GM18868 (cell line): Measurements from ENCODE around the gene SLCO3A1.
A peak's percentile ranks its signal among the peaks of the same experiment; 100 is the strongest.
"Not testable (repeated sequence)": the region's sequence is repeated elsewhere in the genome, so short reads cannot be mapped to it uniquely, and the experiment has no call there.

Source experiments
- ATAC-seq: cut with Tn5 transposase; IDR thresholded peaks from one replicate; pipeline ENCODE4 v1.9.1; 2021; ENCODE audit warnings: mild to moderate bottlenecking, moderate library complexity; ENCODE audit not compliant: unreplicated experiment

SLCO3A1 gene

DNA sequence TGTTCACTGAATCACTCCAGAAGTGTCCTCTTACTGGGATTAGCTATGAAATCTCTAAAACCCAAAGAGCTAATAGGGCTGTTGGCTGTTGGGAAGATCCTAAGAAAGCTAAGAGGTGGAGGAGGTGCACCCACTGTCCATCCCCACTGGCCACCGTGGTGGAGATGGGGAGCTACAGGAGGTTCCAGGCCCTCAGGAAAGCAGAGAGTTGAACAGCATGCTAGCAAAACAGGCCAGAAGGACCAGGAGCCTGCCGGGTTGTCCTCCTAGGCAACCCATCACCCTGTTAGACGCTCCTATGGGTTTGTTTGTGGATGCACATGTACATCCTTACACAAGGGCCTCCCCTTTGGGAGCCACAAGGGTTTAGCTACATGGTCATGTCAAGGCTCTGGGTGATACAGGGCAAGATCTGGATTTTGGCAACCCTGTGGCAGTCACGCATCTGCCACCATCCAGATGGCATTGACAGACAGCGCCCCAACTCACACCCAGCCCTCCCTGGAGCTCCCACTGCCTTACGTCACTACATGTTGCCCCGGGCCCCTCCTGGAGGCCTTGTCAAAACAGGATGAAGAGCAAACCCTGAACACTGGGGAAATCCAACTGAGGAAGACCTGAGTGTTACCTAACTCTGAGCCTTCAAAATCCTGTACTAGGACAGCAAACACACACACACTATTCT is 208.1 kb downstream of the SLCO3A1 start:
- ATAC-seq: no peak

DNA sequence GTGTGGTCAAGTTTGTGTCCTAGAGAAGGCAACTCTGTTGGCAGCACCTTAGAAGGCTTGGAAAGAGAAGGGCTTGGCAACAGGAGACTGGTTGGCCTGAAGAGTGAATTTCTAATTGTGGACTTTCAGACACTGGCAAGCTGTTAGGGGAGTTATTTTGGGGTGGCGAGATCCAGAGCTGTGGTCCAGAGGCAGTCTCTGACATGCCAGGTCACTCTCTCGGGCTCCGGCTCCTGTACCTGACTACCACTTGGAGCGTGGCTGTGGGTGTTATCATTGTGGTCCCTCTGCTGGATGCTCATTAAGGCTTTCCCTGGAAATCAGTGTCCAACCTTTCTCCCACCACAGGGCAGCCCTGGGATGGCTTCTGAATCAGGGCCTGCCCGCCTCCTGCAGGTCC is 209.0 kb downstream of the SLCO3A1 start:
- ATAC-seq: no peak

DNA sequence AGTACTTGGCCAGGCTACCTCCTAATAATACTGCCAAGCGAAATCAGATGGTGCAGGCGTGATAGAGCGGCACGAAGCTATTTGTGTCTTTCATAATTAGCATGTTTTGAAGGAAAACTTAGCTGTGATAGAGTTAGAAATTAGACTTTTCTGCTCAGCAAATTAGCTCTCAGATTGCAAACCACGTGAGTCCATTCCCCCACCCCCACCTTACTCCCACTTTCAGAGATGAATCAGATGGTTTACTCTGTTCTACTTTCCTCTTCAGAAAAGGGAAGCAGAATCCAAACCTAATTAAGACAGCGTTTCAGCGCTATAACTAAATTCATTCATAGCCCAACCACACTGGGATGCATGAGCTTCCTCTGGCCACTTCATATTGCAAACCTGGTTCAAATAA is 214.6 kb downstream of the SLCO3A1 start:
- peak; percentile 57 for ATAC-seq

DNA sequence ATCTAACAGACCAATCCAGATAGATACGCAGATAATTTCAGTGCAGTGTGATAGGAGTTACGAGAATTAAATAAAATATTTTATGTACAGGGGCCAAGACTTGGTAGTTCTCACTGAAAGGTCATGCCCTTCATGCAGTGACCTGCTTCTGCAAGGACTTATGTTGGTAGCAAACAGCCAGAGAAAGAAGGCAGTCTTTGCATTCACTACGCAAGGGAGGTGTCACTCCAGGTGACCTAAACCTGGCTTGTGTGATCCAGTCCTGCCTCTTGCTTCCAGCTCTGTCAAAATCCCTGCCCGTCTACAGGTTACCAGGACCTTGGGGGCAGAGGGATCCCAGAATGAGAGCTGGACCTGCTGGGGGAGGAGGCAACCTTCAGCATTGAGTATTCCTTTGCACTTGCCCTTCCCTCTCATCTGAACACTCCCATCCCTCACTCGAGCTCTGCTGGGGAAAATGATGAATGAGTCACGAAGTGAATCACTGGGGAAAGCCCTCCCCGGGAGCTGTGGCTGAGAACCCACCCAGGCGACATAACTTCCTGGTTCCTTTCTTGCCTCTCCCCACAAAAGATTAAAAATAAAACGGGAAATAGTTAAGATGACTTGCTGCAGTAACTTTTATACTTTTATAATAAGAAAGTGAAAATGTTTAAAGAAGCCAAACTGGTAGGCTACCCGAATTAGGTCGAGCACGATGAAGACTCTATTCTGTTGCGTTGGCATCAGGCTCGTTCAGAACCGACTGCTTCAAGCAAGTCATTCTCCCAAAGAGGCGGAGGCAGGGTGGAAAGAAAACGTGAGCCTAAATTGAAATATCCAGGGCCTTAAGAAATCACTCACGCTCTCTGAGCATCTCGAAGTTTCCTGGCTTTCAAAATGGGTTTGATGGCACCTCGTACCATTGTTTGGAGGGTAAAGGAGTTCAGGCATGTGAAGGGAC is 216.1 kb downstream of the SLCO3A1 start:
- ATAC-seq: peak; percentile 49

DNA sequence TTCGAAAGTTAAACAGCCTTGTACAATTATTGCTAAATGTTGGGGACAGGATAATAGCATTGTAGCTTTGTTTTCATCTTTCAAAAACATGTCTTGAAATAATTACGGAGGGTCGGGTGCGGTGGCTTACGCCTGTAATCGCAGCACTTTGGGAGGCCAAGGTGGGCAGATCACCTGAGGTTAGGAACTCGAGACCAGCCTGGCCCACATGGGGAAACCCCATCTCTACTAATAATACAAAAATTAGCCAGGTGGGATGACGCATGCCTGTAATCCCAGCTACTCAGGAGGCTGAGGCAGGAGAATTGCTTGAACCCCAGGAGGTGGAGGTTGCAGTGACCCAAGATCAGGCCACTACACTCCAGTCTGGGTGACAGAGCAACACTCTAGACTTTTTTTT is 216.7 kb downstream of the SLCO3A1 start:
- ATAC-seq: not testable (repeated sequence)

DNA sequence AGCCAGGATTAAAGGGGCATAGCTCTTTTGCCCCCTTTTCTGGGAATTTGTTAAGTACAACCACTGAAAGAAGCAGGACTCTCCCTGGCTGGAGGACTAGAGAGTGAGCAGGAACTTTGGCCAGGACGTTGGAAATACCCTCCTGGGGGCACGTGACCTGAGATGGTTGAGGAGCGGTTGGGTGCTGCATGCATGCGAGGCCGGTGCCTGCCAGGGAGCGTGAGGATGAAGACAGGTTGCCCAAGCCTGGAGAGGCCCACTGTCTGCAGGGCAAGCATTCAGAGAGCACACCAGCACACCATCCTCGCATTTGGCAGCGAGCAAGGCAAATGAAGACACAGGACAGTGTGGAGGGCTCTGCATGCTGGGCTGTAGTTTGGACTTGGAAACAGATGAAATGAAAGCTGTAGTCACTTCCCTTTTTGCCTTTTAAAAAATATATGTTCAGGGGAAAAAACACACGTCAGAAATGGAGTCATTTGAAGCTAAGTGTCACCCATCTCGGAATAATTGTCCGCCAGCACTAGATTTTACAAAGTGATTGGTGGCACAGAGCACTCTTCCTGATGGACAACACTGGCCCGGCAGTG is 217.6 kb downstream of the SLCO3A1 start:
- peak; percentile 40 for ATAC-seq

DNA sequence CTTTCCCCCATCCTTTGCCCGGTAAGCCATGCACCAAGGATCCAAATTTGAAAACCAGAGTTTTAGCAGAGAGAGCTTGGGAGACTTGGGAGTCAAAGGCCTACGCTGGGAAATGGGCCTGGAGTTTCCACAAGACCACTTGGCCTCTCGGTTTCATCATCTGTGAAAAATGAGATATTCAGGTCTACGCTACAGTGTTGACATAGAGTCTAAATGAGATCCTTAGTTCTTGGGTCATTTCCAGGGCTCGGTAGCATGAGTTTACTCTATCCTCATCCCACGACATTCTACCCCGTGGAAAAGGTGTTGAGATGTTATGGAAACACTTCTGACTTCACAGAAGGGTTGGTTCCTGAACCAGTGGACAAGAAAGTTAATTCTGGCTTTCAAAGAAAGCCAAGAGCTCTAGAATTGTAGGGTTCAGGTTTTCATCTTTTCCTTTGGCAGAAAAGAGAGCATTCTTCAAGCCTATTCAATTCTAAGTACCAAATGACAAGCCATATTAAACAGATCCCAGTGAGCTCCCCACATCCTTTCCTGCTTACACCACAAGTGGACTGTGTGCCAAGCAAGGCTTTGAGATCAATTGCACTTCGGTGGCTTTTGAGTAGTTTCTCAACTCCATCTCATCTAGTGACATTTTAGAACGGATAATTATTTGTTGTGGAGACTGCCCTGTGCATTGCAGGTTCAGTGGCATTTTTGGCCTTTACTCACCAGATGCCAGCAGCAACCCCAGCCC is 219.7 kb downstream of the SLCO3A1 start:
- ATAC-seq: no peak

DNA sequence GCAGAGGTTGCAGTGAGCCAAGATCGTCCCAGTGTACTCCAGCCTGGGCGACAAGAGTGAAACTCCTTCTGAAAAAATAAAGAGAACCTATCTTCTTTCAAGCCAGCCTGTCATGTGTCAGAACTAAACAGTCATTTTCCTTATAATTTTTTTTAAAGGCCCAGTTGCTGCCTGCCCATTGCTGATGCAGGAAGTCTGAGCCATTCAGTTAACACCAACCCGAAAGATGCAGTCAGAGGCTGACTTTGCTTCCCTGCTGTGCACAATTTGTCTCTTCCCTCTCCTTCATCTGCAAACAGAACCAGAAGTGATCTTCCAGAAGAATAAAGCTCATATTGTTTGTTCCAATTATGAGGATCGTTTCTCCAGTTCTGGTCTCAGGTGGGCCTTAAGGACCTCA is 220.6 kb downstream of the SLCO3A1 start:
- no peak for ATAC-seq

DNA sequence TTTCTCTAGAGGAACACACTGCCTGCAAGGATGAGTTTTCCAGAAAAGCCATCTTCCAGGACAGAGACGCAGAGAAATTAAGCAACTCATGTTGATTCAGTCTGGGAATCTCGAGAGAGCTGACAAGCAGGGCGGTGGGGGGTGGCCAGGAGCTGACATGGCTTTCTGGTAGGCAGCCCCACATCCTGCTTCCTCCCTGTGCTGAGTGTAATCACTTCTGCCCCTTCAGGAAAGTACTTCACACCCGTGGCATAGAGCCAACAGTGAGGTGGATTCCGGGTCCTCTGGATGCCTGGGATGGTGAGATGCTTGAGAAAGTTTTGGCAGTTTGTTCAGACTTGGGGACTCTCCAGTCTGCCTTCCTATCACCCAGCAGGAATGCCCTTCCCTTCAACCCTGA is 221.1 kb downstream of the SLCO3A1 start:
- ATAC-seq: no peak

DNA sequence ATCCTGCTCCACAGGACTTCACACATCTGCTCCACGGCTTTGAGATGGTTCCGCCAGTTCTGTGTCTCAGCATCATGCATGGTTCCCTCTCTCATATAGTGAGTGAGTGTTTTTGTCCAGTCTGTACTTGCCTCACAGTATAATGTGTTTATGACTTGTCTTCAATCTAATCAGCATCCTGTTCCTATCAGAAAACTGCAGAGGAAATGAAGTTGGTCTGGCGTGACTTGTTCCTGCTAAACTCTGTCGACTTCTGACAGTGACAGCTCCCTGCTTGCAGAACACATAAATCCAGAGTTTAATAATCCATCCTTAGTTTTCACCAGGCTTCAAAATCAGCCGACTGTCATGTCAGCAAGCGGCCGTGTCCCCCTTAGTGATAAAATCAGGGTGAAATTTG is 222.3 kb downstream of the SLCO3A1 start:
- no peak for ATAC-seq

DNA sequence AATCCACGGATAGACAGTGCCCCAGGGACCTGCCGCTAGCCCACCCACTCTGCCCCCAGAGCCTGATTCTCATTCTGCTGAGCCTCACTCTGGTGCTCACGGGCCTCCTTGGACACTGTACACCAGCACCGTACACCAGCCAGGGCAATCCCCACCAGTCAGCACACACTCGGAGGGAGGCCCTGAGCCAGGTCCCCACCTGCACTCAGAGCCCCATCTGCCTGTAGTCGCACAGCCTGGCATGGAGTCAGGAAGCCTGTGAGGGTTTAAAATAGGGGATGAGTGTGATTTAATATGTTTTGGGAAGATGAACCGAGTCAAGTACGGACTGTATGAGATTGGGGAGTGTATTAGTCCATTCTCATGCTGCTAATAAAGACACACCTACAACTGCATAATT is 223.0 kb downstream of the SLCO3A1 start:
- ATAC-seq: no peak

DNA sequence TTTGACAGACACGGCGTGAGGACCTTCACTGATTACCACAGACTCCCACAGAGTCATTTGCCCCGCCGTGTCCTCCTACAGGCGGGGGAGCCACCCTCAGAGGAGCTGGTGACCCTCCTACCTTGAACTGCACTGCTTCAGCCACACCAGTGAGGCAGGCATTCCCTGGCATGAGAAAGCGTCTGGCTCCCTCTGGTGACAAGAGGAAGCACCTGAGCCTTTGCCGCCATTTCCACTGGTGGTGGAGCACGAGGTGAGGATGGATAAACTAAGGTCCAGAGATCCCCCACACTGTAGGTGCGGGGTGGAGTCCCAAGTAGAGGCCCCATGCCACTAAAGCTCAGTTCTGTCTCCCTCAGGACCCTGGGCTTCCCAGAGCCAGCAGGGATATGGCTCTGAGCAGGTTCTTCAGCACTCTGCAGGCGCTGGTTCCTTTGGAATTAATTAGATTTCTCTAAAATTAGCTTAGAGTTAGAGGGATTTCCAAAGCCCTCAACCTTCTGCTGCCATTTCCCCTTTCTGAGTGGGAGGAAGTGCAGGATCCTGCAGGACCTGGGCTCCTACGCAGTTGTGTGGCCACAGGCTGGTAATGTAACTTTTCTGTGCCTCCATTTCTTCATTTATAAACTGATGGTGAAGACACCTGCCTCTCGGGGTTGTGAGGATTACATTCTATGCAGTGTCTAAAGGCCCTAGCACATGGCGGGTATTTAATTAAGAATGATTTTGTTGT is 224.0 kb downstream of the SLCO3A1 start:
- peak; percentile 87 for ATAC-seq

DNA sequence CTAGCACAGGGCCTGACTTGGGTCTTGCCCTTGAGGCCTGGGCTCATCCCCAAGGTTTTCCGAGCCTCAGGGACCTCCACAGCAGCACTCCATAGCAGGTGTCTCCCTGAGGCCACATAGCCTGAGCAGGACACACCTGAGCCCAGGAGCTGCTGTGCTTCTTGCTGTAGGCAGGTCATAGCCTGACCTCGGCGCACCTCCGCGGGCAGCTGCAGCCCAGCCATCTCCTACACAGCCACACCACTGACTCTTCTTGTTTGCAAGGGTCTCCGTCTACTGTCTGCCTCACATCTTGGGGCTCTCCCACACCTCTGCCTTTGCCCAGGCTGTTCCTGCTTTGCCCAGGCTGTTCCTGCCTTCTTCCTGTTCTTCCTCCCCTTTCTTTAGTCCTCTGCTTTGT is 224.8 kb downstream of the SLCO3A1 start:
- no peak for ATAC-seq

DNA sequence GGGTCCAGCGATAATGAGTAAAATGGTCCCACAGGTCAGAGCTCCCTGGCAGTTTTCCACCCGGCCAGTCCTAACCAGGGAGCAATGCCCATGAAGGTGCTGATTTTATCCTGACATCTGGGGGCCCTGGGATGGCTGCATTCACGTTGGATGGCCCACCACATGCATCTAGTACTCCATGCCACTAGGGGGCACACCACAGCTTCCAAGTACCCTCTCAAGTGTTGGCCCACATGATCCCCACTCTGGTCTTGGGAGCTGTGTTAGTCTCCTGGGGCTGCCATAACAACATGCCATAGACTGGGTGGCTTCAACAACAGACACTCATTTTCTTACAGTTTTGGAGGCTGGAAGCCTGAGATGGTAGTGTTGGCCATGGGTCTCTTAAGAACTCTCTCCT is 225.5 kb downstream of the SLCO3A1 start:
- ATAC-seq: peak; percentile 27

DNA sequence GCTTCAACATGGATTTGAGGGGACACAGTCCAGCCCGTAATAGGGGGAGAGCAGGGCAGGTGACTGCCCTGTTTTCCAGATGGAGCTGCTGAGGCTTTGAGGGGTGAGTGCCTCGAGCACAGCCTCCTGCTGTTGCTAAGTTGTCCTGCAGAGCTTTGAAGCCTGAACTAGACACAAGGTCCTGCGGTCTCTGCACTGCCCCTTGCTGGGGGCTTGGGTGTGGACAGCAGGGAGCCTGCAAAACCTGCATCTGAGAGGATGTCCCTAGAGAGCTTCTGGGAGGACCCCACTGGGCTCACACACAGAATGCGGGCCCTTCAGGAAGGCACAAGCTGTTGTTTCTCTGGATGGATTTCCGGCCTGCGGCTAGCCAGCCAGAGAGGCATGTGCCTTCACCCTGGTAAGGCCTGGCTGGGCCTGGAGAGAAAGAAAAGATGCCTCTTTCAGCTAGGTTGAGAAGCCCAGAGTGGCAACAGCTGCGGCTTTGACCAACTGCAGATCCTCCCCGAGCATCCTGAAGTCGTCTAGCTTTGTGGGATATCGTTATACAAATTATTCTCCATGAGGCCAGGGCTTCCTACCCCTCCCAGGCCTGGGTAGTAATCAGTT is 226.2 kb downstream of the SLCO3A1 start:
- no peak for ATAC-seq

DNA sequence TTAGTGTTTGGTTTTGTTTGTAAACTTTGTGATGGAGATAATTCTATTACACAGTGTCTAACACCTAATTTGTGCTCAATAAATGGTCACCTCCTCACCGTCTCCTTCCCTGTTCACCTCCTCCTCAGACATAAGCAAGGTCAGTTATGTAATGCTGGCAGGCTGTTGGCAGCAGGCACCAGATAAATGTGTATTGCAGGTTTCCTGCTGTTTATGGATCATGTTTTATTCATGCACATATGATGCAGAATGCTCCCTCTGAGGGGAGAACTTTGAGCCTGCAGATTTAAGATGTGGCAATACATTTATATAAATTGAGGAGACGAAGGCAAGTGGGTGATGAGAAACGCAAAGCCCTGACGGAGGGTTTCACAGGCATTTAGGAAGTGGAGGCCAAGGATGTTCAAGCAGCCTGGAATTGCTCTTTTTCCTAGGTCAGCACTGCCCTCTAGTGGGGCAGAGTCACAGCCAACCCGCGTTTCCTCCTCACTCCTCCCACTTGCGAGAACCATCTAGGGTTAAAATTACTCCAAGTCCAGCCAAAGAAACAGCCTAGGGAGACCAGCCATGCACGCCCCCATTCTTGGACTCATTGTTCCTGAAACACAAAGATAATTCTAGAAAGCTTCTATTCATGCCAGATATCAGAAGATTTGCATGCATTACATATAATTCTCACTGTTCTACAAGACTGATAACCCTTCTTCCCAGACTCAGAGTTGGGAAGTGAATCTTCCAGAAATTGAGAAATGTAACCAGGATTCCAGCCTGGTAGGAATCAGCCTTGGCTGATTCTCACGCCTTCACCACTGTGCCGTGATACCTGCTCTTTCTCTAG is 228.7 kb downstream of the SLCO3A1 start:
- peak; percentile 51 for ATAC-seq

DNA sequence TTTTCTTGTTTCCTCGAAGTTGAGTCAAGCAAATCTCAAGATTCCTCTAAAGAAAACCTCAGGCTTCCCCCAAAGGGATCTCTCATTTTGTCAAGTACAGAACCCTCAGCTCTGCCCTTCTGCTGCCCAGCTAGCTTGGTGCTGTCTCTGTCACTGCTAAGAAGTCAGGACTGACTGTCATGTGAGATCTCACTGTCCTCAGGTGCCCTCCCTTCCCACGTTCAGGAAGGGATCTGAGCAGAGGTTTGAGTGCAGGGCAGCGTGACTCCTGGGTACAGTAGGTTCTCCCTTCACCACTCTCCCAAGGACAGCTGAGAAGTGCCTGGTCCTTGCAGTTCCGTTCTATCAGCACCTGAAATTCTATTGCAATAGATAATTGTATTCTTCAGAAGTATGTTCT is 229.7 kb downstream of the SLCO3A1 start:
- no peak for ATAC-seq

DNA sequence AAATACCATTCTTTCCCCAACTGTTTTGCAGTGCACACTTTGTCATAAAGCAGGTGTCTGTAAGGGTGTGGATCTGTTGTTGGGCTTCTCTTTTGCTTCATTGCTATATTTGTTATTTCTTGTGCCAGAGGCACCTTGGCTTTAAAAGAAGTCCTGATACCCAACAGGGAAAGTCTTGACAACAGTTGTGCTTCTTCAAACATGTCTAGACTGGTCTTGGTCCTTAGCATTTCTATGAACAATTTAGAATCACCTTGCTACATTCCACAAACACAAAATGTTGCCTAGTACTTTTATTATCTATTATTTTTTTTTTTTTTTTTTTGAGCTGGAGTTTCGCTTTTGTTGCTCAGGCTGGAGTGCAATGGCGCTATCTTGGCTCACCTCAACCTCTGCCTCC is 233.7 kb downstream of the SLCO3A1 start:
- no peak for ATAC-seq

DNA sequence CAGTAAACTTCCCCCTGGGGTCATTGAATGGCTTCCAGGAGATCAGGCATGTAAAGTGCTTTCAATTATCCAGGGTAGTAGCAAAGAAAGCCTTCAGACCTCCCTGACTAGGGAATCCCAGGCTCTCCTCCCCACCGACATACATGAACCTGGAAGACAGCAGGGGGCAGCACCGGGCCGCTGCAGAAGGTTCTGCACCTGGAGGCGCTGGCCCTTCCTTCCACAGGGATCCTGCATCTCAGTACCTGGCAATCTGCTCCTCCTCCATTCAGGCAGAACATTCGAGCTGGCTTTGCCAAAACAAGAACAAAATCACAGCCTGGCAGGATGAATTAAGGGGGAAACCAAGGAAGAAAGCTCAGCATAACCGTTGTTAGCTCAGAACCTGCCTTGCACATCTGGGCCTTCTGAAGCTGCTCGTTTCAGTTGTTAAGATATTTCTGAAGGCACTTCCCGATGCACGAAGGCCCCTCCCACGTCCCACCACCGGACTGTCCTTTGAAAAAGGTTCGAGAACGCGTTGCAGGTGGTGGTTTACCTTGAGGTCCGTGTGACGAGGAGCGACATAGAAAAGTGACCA is 237.7 kb downstream of the SLCO3A1 start:
- no peak for ATAC-seq
